ENCODE results near the gene RPS3.

Gene RPS3

GRCh38 chr11:75433443-75433842 is 34.1 kb downstream of the RPS3 start:
- DNase-seq (ENCODE audit: low read depth in 4 of 4, low spot score in 1 of 4): no peak

GRCh38 chr11:75434051-75434450 is 34.7 kb downstream of the RPS3 start:
- DNase-seq (ENCODE audit: low read depth in 4 of 4, low spot score in 1 of 4): no peak

DNA sequence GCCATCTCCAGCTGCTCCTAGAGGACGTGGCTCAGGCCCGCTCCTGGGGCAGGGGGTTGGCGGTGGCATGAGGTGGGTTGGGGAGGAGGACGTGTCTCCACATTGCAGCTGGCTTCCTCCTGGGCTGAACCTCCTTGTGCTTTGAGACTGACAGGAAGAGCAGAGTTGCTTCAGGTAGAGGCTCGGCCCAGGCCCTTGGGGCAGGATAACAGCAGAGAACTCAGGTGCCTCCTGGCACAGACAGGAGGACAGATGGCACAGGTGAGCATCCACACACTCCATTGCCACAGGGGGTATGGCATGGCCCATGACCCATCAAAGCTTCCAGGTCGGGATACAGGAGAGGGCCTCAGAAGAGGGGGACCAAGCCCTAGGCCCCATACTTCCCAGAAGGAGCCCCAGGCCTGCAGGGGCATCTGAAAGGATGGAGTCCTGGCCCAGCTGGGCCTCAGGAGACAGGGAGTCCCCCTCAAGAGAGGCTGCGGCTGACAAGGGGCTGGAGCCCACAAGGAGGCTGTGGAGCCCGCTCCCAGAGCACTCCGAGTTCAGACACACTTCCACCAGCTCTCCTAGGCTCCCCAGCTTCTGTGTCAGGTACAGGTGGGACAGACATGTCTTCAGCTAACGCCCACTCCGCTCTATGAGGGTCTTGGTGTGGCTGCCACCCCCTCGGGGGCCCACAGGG is 35.7 kb downstream of the RPS3 start:
- no peak for DNase-seq (ENCODE audit: low read depth in 4 of 4, low spot score in 1 of 4)

GRCh38 chr11:75435571-75435925 is 36.2 kb downstream of the RPS3 start:
- no peak for DNase-seq (ENCODE audit: low read depth in 4 of 4, low spot score in 1 of 4)

GRCh38 chr11:75436806-75437205 is 37.5 kb downstream of the RPS3 start:
- no peak for DNase-seq (ENCODE audit: low read depth in 4 of 4, low spot score in 1 of 4)

DNA sequence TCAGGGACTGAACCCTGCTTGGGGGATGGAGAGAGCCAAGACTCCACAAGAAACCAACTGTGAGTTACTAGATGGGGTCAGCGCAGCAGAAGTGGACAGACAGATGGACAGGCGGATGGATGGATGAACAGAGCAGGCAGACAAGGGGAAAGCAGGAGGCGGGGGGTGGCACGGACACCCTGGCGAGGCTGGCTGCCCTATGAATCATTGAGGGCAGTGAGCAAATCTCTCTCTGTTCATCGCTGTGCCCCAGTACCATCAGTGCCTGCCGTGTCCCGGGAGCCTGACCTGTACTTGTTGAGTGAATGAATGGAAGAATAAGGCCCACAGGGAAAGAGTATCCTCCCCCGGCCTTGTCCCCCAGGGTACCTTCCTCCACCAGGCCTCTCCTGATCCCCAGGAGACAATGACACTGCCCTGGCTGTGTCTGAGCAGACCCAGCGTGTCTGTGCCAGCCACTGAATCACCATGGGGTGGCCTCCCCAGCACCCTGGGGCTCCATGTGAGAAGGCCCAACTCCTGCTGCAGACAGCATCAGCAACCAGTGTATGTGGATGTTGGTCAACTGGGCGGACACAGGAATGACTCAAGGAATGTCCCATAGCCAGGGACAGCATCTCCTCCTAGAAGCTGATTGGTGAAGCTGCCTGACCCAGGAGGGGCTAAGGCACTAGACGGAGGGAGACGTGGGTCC is 38.8 kb downstream of the RPS3 start:
- no peak for DNase-seq (ENCODE audit: low read depth in 4 of 4, low spot score in 1 of 4)

- DNase-seq (ENCODE audit: low read depth in 4 of 4, low spot score in 1 of 4): no peak
Measured at GRCh38 chr11:75439026-75439425, 39.7 kb downstream of the RPS3 start.

DNA sequence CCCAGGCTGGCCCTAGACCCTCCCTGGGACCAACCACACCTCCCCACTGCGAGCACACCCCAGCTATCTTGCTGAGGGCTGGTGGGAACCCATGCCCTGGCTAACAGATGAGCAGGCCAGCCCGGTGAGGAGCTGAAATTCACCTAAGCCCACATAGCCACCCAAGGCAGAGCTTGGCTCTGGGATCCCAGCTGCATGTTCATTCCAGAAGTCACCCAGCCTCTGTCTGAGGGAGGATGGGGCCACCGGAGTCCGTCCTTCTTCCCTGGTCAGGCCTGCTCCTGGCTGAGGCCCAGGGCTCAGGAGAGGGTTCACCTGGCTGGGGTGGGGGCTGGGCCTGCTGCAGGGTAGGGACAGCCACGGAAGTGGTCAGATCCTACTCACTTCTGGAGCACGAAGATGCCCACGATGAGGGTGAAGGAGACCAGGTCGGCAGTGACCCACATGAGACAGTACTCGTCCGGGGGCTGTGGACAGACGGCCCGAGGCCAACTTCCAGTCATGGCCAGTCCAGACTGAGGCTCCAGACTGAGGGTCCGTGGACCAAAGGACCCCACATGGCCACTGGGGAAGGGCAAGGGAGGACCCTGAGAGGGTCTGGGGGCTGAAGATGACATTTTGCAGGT is 40.3 kb downstream of the RPS3 start:
- DNase-seq (ENCODE audit: low read depth in 4 of 4, low spot score in 1 of 4): no peak

DNA sequence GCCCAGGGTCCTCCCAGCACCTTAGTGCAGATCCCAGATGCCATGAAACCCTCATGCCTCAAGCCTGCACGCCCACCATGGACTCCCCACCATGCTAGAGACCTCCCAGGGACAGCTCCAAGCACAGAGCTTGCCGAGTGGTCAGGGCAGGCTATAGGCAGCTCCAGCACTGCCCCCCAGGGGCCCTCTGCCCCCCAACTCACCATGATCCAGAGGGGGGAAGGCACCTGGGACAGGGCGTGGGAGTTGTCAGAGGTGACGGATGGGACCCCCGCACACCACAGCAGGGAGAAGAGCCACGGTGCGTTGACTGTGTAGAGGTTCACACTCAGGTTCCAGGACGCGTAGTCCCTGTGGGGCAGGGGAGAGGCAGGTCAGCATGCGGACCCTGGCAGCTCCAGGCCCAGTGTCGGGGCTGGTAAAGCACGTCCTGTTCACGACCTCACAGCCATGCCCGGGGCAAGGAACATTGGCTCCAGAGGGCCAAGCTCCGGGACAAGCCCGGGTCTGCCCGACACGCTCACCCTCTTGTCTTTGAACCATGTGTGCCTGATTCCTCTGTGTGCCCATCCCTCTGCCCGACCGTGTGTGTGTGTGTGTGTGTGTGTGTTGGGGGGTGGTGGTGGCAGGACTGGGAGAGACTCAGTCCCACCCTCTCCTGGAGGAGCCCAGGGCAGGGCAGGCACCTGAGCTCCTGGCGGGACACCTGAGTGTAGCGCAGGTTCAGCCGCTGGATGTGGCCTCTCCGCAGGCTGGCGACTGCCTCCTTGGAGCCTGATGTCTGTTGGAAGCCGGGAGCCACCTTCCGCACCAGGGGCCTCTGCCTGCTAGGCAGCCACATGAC is 41.9 kb downstream of the RPS3 start:
- DNase-seq (ENCODE audit: low read depth in 4 of 4, low spot score in 1 of 4): no peak

DNA sequence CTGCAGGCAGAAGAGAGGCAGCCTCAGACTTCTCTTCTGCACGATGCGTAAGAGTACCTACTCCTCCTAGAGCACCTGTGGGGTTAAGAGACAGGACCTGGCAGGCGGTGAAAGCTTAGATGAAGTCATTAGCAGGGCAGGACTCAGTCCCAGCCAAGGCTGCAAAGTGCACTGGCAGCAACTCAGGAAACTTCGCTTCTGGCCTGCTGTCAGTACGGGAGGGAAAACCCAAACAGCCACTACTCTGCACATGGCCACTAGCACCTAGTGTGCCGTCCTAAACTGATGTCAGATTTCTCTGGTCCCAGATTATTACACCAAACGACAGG is 42.5 kb downstream of the RPS3 start:
- DNase-seq (ENCODE audit: low read depth in 4 of 4, low spot score in 1 of 4): no peak

GRCh38 chr11:75442161-75442885 is 43.0 kb downstream of the RPS3 start:
- no peak for DNase-seq (ENCODE audit: low read depth in 4 of 4, low spot score in 1 of 4)

- DNase-seq (ENCODE audit: low read depth in 4 of 4, low spot score in 1 of 4): no peak
Measured at GRCh38 chr11:75443043-75443442, 43.7 kb downstream of the RPS3 start.

DNA sequence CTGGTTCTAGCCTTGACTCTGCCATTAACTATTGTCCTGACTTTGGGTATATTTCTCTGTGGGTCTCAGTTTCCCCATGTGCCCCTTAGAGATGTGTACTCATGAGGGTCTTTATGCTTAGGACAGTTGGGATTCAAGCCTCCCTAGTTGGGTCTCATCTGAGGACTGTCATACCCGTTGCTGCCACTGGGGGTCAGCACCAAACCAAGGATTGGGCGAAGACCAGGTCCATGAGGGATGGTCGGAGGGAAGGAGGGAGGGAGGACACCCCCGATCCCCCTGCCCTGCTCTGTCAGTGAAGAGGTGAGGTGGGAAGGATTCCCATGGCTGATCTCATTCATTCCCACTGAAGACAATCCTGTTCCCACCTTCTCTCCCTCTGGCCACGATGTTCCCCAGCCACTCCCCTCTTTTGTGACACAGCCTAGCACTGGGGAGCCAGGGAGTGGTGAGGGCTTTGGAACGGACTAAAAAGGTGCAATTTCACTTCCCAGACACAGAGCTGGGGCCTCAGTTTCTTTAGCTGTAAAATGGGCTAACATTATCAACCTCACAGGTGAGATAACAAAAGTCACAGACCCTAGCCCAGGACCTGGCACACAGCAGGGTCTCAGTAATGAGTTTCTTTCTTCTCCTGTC is 46.1 kb downstream of the RPS3 start:
- peak; percentile 44 to 74 (median 54) for DNase-seq (ENCODE audit: low read depth in 4 of 4, low spot score in 1 of 4)

DNA sequence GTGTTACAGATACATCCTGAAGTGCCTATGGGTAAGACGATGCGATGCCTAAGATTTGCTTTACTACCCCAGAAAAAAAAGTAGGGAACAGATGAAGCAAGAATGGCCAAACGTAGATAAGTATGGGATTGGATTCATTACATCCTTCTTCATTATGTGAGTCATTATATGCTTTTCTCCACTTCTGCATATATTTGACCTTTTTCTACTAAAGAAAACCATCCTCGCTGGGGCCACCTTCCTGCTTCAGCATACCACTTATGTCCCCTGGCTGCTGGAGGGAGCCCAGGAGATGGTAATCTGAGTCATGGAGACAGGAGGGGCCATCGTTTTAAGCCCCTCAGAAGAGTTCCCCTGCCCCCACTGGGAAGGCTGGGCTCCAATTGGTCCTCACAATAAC is 48.1 kb downstream of the RPS3 start:
- DNase-seq (ENCODE audit: low read depth in 4 of 4, low spot score in 1 of 4): no peak

GRCh38 chr11:75449271-75449670 is 50.0 kb downstream of the RPS3 start:
- DNase-seq (ENCODE audit: low read depth in 4 of 4, low spot score in 1 of 4): no peak

DNA sequence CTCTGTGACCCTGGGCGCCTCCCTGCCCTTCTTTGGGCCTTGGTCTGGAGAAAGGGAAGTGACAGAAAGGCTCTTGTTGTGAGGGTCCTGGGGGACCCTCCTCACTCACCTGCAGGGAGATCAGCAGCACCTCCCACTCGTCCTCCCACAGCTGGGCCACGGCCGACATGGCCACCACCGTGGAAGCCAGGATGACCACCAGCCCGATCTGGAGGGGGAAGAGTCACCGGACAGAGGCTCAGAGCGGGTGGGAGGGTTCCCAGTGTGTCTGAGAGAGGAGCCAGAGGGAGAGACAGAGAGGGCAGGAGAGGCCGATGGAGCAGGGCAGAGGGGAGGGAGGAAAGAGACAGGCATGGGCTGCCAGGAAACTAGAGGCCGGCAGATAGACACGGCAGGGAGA is 50.5 kb downstream of the RPS3 start:
- no peak for DNase-seq (ENCODE audit: low read depth in 4 of 4, low spot score in 1 of 4)

DNA sequence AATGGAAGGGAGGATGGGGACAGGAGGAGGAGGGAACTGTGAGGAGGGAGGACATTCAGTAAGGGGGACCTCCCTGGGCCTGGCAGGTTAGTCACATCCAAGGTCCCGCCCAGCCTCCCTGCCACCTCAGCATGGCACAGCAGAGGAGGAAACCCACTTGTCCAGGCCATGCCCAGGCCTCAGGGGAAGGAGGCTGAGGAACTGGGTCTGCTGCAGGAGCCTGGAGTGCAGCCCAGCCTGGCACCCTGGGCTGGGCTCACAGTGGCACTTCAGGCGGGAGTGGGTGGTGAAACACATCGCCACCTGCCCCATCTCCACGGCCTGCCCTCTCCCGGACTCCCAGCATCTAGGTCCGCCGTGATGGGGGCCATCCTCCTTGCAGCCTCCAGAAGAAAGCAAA is 50.9 kb downstream of the RPS3 start:
- no peak for DNase-seq (ENCODE audit: low read depth in 4 of 4, low spot score in 1 of 4)

DNA sequence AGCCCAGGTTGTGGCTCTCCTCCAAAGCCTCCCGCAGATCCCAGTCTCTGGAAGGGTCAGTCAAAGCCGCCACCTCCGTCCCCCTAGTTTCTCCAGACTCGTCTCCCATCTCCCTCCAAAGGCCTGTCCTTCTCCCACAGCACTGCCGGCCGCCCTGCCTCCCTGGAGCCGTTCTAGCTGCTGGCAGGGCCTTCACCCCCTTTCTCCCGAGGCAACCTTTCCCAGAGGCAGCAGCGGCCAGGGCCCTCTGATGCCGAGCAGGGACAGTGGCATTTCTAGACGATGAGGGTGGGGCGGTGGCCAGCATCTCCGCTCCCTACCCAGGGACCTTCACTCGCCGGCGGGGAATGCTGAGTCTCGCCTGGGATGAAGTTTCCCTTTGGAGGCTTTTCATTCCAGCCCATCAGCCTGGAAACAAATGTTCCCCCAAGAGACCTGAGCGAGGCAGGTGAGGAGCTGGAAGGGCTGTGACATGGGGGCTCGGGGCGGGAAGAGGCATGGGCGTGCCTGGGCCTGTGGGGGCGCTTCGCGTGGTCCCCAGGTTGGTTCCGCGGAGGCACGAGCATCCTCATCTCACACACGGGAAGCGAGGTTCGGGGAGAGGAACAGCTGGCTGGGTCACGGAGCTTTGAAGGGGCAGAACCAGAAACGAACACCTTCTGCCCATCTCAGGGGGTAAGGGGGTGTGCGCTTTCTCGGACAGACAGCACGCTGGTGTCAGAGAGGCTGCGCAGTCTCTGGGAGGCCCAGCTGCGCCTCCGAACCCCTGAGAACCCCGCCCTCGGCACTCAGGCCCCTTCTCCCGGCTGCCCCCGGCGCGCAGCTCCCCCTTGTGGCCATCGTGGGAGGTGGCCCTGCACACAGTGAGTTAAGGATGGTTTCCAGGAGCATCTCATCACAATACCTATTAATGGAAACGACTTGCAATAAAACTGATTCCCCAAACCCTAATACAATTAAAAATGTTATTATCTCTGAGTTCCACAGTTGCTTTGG is 51.8 kb downstream of the RPS3 start:
- DNase-seq (ENCODE audit: low read depth in 4 of 4, low spot score in 1 of 4): peak in 2 of 4 experiments; percentile 21 to 22

DNA sequence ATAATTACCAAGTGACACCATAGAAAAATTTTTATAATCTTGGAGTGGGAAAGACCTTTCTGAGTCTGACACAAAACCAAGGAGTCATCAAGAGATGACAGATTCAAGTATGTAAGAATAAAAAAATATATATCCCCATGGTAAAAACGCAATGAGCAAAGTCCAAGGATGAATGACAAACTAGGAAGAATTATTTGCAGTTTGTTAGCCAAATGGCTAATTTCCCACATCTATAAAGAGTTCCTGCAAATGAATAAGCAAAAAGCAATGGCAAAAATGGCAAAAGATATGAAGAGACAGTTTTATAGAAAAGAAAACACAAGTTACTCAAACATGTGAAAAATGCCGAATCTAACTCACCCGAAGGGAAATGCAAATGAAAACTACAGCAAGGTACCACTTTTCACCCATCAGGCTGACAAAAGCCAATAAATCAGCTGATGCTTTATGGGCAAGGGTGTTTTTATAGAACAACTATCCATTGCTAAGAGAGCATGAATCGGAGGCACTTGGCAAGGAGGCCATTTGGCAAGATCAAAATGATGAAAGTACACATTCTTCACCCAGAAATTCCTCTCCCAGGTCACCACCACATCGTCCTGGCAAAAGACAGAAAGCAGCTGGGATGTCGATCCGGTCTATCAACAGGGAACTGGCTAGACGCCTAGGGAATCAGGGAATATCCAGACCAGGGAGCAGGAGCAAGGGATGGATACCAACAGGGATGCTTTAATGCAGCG is 54.8 kb downstream of the RPS3 start:
- no peak for DNase-seq (ENCODE audit: low read depth in 4 of 4, low spot score in 1 of 4)

Data from stimulated activated CD4-positive, alpha-beta T cell treated with anti-CD3 and anti-CD28 coated beads, Interleukin-1b, Interleukin-23, amount 100 ng/mL, for 24 hours (primary cell).